Endothelial cell of coronary artery (primary cell): ENCODE data around the gene NEB. TPM values are rescaled to one million over a fixed set of nuclear protein-coding genes. Genes with fewer than 3 reads are reported as not detected.

Source experiments
- total RNA-seq: library from RNA; depleted of rRNA; stranded (reverse); fragments of >200 nt; gene quantifications from 2 replicates; pipeline ENCODE4 v1.2.3, GENCODE V29; 2014

Gene NEB
- 0.19 and 0.45 TPM in 2 replicates for total RNA-seq

GRCh38 chr2:151733771-151734672, at the start of gene NEB:
TSS of gene NEB (minus strand) at chr2:151734476. CDS start at chr2:151733156, 1,320 bp downstream.

Other genes with a start within 250 kb of the NEB start
- 52.4 and 55.6 TPM in 2 replicates for gene ARL5A, start 93.9 kb upstream of the NEB start, total RNA-seq